Prostate gland (tissue), 2 donors: Measurements from ENCODE around the gene NUP88.

ENCODE experiments used
- POLR2A ChIP-seq: fragments of 450-650 bp; IDR thresholded peaks from one replicate; pipeline ENCODE4 v1.6.1; 2016; ENCODE audit warnings: antibody characterized with exemption, mild to moderate bottlenecking
- POLR2AphosphoS5 ChIP-seq: sonication (generic); formaldehyde crosslinking; IDR thresholded peaks from one replicate; pipeline ENCODE4 v1.6.1; 2017; ENCODE audit warnings: antibody characterized with exemption
- TF ChIP-seq, protein P1 (sequence below), 4 experiments: fragments of 200-600 bp in 2 of 4; fragments of 450-650 bp in 2 of 4; sonication (generic) in 2 of 4; IDR thresholded peaks; 1 replicate in 3 of 4; 2 replicates in 1 of 4; pipeline ENCODE4 v1.5.1; 2016 to 2019; ENCODE audit warnings: antibody characterized with exemption in 4 of 4, mild to moderate bottlenecking in 2 of 4, moderate library complexity in 2 of 4

DNA sequence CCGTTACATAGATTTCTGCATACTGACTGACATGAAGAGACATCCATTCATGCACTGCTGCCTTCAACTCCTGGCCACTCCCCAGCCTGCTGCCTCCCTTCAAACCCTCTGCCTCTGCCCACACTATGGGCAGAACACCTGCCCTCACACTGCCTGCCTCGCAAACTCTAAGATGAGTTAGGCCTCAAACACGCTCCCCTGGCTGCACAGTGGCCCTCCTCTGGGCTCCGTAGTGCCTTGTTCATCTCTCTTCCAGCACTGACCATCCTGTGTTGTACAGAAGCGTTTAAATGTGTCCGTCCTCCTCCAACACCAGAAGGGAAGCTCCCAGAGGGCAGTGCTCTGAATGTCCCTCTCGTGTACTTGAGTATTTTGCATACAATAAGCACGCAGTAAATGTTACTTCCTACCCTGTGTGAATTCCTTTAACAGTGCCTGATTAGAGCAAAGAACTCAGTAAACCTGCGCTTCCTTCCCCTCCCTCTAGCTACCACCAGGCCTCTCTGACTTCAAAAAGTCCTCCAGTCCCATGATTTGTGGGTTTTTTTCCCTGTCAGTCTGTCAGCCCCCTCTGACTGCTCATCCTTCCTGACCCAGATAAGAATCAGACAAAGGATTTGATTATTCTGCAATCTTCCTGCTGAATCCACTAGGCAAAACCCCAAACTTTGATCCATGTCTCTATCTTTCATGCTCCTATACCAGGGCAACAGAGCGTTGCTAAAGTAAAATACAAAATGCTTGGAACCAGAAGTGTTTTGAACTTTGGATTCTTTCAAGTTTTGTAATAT is 45.5 kb upstream of the NUP88 start:
- no peak for TF ChIP-seq POLR2AphosphoS5
- TF ChIP-seq, protein P1, sequence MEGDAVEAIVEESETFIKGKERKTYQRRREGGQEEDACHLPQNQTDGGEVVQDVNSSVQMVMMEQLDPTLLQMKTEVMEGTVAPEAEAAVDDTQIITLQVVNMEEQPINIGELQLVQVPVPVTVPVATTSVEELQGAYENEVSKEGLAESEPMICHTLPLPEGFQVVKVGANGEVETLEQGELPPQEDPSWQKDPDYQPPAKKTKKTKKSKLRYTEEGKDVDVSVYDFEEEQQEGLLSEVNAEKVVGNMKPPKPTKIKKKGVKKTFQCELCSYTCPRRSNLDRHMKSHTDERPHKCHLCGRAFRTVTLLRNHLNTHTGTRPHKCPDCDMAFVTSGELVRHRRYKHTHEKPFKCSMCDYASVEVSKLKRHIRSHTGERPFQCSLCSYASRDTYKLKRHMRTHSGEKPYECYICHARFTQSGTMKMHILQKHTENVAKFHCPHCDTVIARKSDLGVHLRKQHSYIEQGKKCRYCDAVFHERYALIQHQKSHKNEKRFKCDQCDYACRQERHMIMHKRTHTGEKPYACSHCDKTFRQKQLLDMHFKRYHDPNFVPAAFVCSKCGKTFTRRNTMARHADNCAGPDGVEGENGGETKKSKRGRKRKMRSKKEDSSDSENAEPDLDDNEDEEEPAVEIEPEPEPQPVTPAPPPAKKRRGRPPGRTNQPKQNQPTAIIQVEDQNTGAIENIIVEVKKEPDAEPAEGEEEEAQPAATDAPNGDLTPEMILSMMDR (IDR thresholded peaks at IDR 0.05) = no peak
- no peak for TF ChIP-seq POLR2A
